GM19452 (cell line): ENCODE results near the gene DIP2A.
"Not testable (repeated sequence)": the region's sequence is repeated elsewhere in the genome, so short reads cannot be mapped to it uniquely, and the experiment has no call there.

ENCODE experiments used
- ATAC-seq: cut with Tn5 transposase; IDR thresholded peaks from one replicate; pipeline ENCODE4 v1.9.1; 2021; ENCODE audit not compliant: unreplicated experiment

Gene DIP2A

DNA sequence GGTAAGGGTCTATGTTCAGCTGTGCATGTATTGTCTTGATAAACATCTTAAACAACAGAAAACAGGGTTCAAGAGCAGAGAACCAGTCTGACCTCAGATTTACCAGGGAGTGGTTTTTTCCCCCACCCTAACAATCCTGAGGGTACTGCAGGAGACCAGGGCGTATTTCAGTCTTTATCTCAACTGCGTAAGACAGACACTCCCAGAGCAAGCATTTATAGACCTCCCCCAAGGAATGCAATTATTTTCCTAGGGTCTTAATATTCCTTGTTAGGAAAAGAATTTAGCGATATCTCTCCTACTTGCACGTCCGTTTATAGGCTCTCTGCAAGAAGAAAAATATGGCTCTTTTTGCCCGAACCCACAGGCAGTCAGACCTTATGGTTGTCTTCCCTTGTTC is 9.8 kb upstream of the DIP2A start:
- ATAC-seq, result not testable (repeated sequence)

DNA sequence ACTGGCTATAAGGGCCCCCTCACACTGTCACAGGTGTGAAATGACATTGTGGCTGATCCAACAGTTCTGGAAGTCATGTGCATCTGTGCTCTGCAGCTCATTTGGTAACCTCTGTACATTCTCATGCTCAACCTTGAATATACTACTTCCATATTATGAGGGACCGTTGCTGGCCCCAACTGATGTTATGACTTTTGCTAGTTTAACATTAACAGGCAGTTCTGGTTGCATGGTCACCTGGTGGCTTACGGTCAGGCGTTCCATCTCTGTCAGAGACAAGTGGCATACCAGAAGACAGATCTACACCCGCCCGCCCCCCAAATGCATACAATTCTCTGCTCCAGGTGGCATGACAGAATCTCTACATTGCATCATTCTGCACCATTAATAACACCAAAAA is 6.0 kb upstream of the DIP2A start:
- ATAC-seq, result no peak

DNA sequence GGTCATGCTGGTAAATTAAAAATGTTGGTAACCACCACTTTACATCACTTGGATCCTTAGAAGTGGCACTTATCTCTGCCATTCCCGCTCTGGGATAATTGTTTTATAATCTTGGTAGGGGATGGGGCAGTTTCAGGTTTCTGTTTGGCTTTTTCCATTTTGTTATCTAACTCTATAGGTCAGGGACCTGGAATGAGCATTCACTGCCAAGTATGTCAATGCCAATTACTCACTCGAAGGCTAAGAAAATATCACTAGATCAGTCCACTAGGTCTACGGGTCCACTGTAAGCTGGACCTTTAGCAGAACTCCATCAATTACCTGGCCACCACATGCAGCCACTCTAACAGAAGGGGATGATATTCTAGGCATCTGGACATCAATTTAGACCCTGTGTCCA is 4.5 kb upstream of the DIP2A start:
- no peak for ATAC-seq

DNA sequence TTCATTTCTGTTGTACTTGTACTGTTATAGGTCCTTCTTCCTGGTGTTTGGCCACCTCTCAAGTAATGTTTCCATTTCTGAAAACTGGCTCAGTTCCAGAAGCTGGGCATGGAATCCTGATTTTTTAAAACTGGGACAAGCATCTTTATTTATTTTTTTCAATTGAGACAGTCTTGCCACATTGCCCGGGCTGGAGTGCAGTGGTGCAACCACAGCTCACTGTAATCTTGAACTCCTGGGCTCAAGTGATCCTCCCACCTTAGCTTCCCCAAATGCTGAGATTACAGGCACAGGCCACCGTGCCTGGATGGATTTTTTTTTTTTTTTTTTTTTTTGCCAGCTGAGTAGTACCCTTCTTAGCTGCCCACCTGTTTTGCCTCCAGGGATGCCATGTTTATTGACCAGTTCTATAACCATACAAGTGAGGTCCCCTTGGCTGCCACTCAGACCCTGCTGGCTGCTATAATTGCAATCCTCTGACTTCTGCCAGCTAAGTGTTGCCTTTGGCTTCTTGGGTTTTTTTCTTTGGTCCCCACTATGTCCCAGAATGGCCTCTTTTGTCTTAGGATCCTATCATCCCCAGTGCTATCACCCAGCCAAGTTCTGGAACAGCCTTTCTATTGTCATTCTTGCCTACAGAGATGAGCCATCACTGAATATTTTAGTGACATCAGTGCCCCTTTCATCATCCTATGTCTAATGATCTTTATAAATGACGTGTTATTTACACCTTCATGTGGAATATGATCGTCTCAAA is 3.9 kb upstream of the DIP2A start:
- no peak for ATAC-seq

DNA sequence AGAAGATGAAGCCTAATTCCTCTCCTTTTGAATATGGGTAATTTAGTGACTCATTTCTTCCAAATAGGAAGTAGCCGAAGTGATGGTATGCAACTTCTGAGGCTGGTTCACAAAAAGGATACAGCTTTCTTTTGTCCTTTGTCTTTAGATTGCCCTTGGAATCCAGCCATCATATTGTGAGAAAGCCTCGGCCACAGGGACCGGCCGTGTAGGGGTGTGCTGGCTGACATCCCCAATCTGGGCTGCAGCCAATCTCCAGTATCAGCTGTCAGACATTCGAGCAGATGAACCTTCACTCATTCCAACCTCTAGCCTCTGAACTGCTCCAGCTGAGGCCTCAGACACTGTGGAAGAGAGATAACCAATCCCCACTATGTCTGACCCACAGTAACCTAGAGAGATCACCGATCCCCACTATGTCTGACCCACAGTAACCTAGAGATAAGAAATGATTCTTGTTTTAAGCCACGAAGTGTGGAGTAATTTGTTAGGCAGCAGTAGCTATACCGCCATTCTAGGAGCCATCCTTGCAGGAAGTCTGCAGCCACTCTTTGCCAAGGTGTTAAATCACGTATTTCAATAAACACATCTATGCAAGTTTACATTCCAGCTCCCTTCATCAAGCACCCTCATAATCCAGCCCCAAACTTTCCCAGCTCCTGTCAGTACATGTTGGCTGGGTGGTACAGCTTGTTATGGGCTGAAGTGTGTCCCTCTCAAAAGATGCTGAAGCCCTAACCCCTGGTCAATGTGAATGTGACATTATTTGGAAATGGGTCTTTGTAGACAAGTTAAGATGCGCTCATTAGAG is 2.9 kb upstream of the DIP2A start:
- ATAC-seq, result no peak

DNA sequence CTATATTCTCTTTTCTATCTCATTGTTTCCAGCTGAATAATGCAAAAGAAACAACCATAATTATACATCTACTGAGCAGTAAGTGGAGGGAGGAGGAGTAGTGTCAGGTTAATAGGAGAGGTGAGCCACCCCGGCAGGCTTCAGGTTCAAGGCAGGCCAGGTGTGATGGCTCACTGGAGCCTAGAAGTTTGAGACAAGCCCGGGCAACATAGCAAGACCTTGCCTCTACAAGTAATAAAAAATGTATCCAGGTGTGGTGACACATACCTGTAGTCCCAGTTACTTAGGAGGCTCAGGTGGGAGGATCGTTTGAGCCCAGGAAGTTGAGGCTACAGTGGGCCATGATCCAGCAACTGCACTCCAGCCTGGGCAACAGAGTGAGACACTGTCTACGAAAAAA is 1.9 kb upstream of the DIP2A start:
- no peak for ATAC-seq

DNA sequence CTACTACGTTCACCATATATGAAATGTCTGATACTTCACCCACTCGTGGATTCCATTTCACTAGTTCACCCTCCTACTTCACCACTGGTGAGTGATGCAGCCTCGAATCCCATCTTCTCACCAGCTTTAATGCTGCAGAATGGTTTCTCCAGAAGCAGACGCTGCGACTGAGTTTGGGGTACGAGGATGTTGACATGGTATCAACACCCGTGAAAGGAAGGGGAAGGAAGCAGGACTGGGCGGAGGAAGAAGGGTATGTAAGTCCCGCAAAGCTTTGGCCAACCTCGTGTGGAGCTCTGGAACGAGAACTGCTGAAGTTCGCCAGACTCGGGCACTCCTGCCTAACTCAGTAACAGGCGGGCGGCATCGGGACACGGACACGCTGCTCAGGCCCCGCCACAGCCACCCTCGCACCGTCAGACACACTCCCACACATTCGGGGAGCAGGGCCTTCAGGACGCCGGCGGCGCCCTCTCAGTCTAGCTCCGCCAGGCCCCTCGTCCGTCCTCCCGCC is 833 bp upstream of the DIP2A start:
- peak; percentile 10 for ATAC-seq

DNA sequence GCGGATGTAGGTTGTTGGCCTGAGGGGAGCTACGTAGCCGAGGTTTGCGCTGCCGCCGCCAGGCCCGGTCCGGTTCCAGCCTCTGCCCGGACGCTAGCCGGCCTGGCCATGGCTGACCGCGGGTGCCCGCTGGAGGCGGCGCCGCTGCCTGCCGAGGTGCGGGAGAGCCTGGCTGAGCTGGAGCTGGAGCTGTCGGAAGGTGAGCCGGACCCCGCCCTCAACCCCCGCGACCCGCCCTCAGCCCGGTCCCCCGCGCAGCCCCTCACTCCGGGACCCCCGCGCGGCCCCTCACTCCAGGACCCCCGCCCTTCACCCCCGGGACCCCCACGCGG is 299 bp downstream of the DIP2A start:
- no peak for ATAC-seq

DNA sequence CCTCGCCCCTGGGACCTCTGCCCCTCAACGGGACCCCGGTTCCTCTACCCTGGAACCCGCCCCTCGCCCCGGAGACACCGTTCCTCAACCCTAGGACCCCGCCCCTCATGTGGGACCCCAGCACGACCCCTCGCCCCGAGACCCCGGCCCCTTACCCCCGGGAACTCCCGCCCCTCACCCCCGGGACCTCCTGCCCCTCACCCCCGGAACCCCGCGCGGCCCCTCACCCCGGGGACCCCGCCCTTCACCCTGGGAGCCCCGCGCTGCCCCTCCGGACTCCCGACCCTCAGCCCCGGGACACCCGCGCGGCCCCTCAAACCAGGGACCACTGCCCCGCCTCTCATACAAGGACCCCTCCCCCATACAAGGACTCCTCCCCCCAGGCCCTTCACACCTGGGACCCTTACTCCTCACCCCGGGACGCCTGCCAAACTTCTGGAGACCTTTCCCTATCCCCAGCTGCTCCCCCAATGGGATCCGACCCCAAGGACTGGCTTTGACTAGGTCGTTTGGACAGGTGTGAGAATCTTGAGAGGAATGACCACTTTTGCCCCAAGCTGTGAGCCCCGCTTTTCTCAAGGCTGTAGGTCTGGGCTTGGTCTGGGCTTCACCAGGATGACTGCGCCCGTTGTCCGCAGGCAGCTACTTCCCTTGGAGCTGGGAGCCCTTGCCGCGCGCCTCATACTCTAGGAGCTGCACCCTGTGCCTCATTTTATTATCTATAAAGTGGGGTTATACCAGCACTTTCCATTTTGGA is 843 bp downstream of the DIP2A start:
- ATAC-seq, result no peak

DNA sequence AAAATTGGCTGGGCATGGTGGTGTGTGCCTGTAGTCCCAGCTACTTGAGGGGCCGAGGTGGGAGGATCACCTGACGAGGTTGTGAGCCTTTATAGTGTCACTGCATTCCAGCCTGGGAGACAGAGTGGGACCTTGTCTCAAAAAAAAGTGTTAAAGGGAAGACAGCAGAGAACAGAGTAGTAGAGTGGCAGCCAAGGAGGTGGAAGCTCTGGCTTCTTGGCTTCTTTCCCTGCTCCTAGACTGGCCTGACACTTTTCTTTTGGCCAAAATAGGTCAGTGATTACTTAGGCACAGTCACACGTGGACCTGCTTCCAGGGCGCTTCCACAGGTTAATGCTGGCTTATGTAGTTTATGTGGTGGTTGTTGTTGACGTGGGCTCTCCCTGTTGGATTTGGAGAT is 3.2 kb downstream of the DIP2A start:
- ATAC-seq, result no peak

DNA sequence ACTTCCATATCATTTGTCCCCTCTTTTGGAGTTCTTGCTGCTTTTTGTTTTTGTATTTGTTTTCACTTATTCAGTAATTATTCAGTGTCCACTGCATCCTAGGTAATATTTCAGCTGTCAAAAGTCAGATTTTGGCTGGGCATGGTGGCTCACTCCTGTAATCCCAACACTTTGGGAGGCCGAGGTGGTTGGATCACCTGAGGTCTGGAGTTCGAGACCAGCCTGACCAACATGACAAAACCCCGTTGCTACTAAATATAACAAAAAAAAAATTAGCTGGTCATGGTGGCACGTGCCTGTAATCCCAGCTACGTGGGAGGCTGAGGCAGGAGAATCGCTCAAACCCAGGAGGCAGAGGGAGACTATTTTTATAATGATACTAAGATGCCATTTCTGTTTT is 6.5 kb downstream of the DIP2A start:
- not testable (repeated sequence) for ATAC-seq

DNA sequence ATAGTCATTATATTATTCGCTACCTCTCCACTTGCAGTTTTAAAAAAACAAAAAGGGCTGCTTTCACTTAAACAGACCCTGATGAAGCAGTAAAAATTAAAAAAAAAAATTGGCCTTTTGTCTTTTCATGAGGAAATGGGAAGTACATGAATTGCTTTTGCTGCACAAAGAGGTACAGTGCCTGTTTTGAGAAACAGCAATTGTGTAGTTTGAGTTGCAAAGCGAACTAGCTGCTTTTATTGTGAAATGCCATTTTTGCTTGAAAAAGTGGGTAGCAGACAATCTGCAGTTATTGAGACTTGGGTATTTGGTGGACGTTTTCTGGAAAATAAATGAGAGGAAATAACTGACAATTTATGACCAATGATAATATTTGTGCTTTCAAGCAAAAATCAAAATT is 7.0 kb downstream of the DIP2A start:
- no peak for ATAC-seq

DNA sequence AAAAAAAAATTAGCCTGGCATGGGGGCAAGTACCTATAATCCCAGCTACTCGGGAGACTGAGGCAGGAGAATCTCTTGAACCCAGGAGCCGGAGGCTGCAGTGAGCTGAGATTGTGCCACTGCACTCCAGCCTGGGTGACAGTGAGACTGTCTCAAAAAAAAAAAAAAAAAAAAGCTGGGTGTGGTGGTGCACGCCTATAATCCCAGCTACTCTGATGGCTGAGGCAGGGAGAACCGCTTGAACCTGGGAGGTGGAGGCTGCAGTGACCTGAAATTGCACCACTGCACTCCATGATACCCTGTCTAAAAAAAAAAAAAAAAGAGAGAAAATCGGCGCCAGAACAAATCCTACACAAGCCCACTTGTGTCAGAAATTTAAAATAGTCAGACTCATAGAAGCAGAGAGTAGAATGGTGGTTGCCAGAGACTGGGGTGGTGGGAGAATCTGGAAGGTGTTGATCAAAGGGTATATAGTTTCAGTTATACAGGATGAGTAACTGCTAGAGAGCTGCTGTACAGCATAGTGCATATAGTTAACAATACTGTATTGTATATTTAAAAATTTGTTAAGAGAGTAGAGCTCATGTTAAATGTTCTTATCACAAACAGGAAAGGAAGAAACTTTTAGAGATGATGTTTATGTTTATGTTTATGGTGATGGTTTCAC is 9.6 kb downstream of the DIP2A start:
- ATAC-seq, result no peak

DNA sequence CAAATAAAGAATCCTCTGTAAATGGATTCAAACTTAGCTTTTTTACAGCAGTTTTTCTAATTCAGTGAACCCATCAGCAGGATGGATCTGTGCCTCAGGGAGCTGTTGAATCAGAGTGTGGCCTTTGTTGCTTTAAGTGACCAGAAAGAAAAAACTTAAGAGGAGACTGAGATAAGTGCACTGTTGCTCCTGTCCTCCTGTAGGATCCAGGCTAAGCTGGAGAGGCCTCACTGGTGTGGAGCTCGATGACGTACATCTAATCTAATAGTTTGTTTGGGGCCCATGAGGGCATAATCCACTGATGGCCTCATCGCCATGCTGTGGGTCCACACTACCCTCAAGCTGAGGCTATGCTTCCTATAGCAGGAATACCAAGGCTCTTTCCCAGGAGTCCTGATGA is 10.6 kb downstream of the DIP2A start:
- ATAC-seq, result no peak

DNA sequence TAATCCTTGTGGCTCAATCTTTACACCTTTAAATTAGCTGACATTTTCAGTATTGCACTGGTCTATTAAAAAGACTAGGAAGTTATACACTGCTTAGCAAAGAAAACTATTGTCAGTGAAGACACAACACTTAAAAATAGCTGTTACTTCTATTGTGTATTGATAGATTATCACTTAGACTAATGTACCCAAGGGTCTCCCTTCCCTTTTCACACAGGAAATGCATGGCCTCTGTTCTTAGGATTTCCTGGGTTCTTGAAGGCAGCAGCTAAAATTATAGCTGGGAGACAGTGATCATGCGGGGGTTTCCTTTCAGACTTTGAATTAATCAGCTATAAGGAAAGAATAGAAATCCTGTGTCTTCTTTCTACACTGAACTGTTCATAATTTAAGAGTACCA is 12.8 kb downstream of the DIP2A start:
- no peak for ATAC-seq

DNA sequence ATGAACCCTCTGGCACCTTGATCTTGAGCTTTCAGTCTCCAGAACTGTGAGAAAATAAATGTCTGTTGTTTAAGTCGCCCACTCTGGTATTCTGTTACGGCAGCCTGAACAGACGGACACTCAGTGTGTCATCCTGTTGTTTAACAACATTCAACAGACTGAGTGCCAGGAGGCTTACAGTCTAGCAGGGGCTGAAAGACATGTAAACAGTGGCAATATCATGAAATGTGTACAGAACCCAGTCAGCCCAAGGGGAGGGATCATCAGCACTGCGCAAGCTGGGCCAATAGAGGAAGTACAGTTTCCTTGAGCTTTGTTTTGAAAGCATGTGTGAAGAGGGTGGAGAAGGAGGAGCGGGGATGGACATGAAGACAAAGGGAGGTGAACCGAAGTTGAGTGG is 13.6 kb downstream of the DIP2A start:
- no peak for ATAC-seq

DNA sequence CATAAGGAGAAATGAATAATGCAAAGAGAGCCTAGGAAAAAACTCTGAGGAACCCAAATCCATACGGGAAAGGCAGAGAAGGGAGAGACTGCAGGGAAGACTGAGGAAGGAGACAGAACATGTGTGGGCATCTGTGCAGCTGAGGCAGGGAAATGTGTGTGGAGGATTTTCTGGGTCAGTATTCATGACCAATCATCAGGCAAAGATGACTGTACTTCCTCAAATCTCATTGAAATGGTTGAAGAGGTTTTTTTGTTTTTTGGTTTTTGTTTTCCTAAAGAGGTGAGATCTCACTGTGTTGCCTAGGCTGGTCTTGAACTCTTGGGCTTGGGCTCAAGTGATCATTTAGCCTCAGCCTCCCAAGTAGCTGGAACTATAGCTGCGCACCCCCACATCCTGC is 15.7 kb downstream of the DIP2A start:
- no peak for ATAC-seq

DNA sequence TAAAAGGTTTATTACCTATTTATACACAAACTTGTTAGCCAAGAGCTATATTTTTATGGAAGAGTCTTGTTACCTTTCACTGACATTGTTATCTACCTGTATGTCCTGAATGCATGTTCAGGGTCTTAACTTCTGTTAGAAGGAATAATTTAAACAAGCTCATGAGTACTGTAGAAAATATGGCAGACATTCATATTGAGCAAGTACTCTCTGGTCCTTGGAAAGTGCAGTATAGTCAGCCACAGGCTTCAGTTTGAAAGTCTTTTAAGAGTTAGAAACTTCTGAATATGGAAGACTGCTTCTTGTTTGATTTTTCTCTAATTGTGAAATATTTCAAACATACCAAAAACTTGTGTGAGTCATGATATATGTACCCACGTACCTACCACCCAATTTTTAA is 16.6 kb downstream of the DIP2A start:
- ATAC-seq, result no peak

DNA sequence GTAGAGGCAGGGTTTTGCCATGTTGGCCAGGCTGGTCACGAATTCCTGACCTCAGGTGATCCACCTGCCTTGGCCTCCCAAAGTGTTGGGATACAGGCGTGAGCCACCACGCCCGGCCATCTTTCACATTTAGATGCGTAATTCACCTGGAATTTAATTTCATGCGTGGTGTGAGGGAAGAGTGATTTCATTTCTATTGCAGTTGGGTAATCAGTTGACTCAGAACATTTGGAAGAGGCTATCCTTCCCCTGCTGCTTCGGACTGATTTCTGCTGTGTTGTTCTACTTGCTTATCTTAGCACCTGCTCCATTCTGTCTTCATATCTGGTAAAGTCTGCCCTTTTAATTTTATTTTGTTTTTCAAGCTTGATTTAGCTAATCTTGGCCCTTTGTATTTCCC is 19.1 kb downstream of the DIP2A start:
- no peak for ATAC-seq

DNA sequence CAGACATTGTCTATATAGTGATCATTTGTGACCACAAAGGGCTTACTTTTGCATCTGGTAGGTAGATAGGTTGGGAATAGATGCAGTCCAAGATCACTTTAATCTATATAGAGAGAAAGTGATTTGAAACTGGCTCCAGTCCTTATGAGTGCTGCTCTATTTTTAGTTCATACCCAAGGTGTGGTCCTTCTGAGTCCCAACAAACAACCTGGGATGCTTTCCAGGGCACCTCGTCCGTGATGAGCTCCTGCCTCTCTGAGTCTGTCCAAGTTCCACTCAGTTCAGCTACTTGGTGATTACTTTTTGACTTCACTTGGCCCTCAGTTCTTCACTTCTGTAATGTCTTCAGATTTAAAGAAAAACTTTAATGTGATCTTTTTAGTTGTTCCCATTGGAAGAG is 20.2 kb downstream of the DIP2A start:
- no peak for ATAC-seq

DNA sequence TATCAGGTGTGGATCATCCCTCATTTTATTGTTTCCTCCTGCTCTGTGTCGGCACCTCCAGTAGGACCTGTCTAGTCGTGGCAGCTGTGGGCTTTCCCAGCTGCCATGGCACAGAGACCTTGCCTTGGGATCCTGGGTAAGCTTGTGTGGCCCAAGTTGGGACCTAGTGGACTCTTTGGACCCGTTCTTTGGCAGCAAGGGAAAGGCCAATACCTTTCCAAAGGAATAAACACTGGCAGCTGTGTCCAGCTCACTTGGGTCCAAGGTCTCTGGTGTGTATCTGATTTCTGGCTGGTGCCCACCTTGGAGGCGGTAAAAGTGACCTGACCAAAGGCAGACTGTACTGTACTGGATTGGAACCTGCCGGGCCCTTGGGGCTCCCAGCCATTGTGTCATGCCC is 21.8 kb downstream of the DIP2A start:
- no peak for ATAC-seq
